Trophoblast cell (in vitro differentiated cells and primary cell): ENCODE results near the gene ACTN3.

Source experiments
- DNase-seq, 2 donors: peaks; one replicate each; pipeline ENCODE4 v3.0.0-alpha.2; 2016
- H2AFZ ChIP-seq: 2 replicates; pipeline ENCODE4 v1.6.1; 2013; ENCODE audit warnings: low read length, moderate library complexity, mild to moderate bottlenecking; ENCODE audit not compliant: insufficient read depth, poor library complexity
- H2AK5ac ChIP-seq: 2 replicates; pipeline ENCODE4 v1.6.1; 2013; ENCODE audit warnings: mild to moderate bottlenecking, low read length
- H2BK120ac ChIP-seq: 2 replicates; pipeline ENCODE4 v1.6.1; 2013; ENCODE audit warnings: low read length, mild to moderate bottlenecking, moderate library complexity; ENCODE audit not compliant: insufficient read depth, poor library complexity
- H2BK12ac ChIP-seq: 2 replicates; pipeline ENCODE4 v1.6.1; 2013; ENCODE audit warnings: mild to moderate bottlenecking, low read length, moderate library complexity
- H2BK5ac ChIP-seq: 2 replicates; pipeline ENCODE4 v1.6.1; 2013; ENCODE audit warnings: low read length, low read depth, moderate library complexity, mild to moderate bottlenecking; ENCODE audit not compliant: poor library complexity
- H3K14ac ChIP-seq: 2 replicates; pipeline ENCODE4 v1.6.1; 2013; ENCODE audit warnings: mild to moderate bottlenecking, low read length
- H3K18ac ChIP-seq: 2 replicates; pipeline ENCODE4 v1.6.1; 2013; ENCODE audit warnings: mild to moderate bottlenecking, low read length
- H3K23ac ChIP-seq: 2 replicates; pipeline ENCODE4 v1.6.1; 2013; ENCODE audit warnings: low read length
- H3K27ac ChIP-seq: 2 replicates; pipeline ENCODE4 v1.5.1; 2013; ENCODE audit warnings: low read depth, mild to moderate bottlenecking, inconsistent platforms, low read length, moderate library complexity
- H3K27me3 ChIP-seq: 2 replicates; pipeline ENCODE4 v1.6.1; 2013; ENCODE audit warnings: inconsistent platforms, mild to moderate bottlenecking, low read length, moderate library complexity; ENCODE audit not compliant: insufficient read depth
- H3K36me3 ChIP-seq, 2 experiments: 1 replicate in 1 of 2; 2 replicates in 1 of 2; pipeline ENCODE4 v1.6.1; 2013; ENCODE audit warnings: low read length in 2 of 2, mild to moderate bottlenecking in 2 of 2, moderate library complexity in 1 of 2; ENCODE audit not compliant: insufficient read depth in 2 of 2, control insufficient read depth in 1 of 2
- H3K4ac ChIP-seq: 2 replicates; pipeline ENCODE4 v1.6.1; 2013; ENCODE audit warnings: low read depth, mild to moderate bottlenecking, low read length, moderate library complexity
- H3K4me1 ChIP-seq, 2 experiments: 1 replicate in 1 of 2; 2 replicates in 1 of 2; pipeline ENCODE4 v1.6.1; 2013; ENCODE audit warnings: low read length in 2 of 2, mild to moderate bottlenecking in 2 of 2, moderate library complexity in 1 of 2; ENCODE audit not compliant: insufficient read depth in 2 of 2, control insufficient read depth in 1 of 2
- H3K4me2 ChIP-seq: 2 replicates; pipeline ENCODE4 v1.6.1; 2013; ENCODE audit warnings: inconsistent platforms, mild to moderate bottlenecking, low read length, moderate library complexity
- H3K4me3 ChIP-seq: 2 replicates; pipeline ENCODE4 v1.5.1; 2013; ENCODE audit warnings: mild to moderate bottlenecking, low read depth, low read length, inconsistent platforms
- H3K79me1 ChIP-seq: one replicate; pipeline ENCODE4 v1.6.1; 2013; ENCODE audit warnings: low read length
- H3K79me2 ChIP-seq: 2 replicates; pipeline ENCODE4 v1.6.1; 2013; ENCODE audit warnings: low read length, mild to moderate bottlenecking; ENCODE audit not compliant: control insufficient read depth, insufficient read depth, poor library complexity
- H3K9ac ChIP-seq: 2 replicates; pipeline ENCODE4 v1.6.1; 2013; ENCODE audit warnings: mild to moderate bottlenecking, low read length
- H3K9me3 ChIP-seq: 2 replicates; pipeline ENCODE4 v1.6.1; 2013; ENCODE audit warnings: low read depth, mild to moderate bottlenecking, control low read depth, inconsistent platforms, low read length; ENCODE audit not compliant: insufficient read depth
- H4K12ac ChIP-seq: 2 replicates; pipeline ENCODE4 v1.6.1; 2013; ENCODE audit warnings: low read depth, mild to moderate bottlenecking, low read length, moderate library complexity
- H4K8ac ChIP-seq: 2 replicates; pipeline ENCODE4 v1.6.1; 2013; ENCODE audit warnings: low read depth, mild to moderate bottlenecking, low read length, moderate library complexity
- H4K91ac ChIP-seq: one replicate; pipeline ENCODE4 v1.6.1; 2013; ENCODE audit warnings: low read depth, mild to moderate bottlenecking, low read length, moderate library complexity
- WGBS: extraction: QIAGEN DNeasy Blood & Tissue Kit; methylation state at CpG from one replicate; pipeline ENCODE4 v1.1.7; 2013; ENCODE audit warnings: missing lambda C conversion rate; ENCODE audit not compliant: insufficient read length, insufficient coverage; ENCODE audit errors: extremely low coverage; 5-methylcytosine and 5-hydroxymethylcytosine counted together

The ACTN3 gene

GRCh38 chr11:66562275-66562674 is 15.6 kb downstream of the ACTN3 start:
- DNase-seq, result no peak
- Histone ChIP-seq H3K27ac (no peak overlapping the region), H4K91ac (no peak overlapping the region), H3K79me1 (no peaks in the 10 kb centered on the region), H3K18ac (no peak overlapping the region), H3K14ac (no peak overlapping the region), H3K9ac (no peak overlapping the region), H3K4me3 (no peak overlapping the region), H2BK120ac (no peak overlapping the region), H2BK5ac (no peak overlapping the region), H3K36me3 (no peaks in the 10 kb centered on the region), H3K4ac (no peak overlapping the region), H3K4me2 (no peak overlapping the region), H3K9me3 (peaks cover 4% of the 10 kb centered on the region), H4K8ac (no peak overlapping the region), H2AFZ (no peak overlapping the region), H2BK12ac (no peak overlapping the region), H2AK5ac (no peak overlapping the region), H3K4me1 (no peaks in the 10 kb centered on the region), H3K79me2 (no peaks in the 10 kb centered on the region), H3K23ac (no peak overlapping the region), H3K27me3 (no peaks in the 10 kb centered on the region), H4K12ac (no peak overlapping the region)
- WGBS, result no CpG with 5 or more reads among the region's 2 CpGs

- H3K9me3 ChIP-seq, result peaks cover 2% of the 10 kb centered on the region
- no peak overlapping the region for H3K23ac ChIP-seq
- H3K4me2 ChIP-seq, result no peak overlapping the region
- no peak overlapping the region for H4K91ac ChIP-seq
- no peak overlapping the region for H4K8ac ChIP-seq
- no peak overlapping the region for H3K14ac ChIP-seq
- no CpG with 5 or more reads among the region's 20 CpGs for WGBS
- H3K4ac ChIP-seq, result no peak overlapping the region
- no peaks in the 10 kb centered on the region for H3K36me3 ChIP-seq
- no peak overlapping the region for H3K27ac ChIP-seq
- H3K4me1 ChIP-seq, result no peaks in the 10 kb centered on the region
- no peak overlapping the region for H2BK5ac ChIP-seq
- no peak overlapping the region for H3K18ac ChIP-seq
- no peak overlapping the region for H4K12ac ChIP-seq
- H2BK12ac ChIP-seq, result no peak overlapping the region
- H2BK120ac ChIP-seq, result no peak overlapping the region
- H3K4me3 ChIP-seq, result no peak overlapping the region
- H3K27me3 ChIP-seq, result no peaks in the 10 kb centered on the region
- no peak overlapping the region for H2AFZ ChIP-seq
- no peak overlapping the region for H2AK5ac ChIP-seq
- no peak for DNase-seq
- no peak overlapping the region for H3K9ac ChIP-seq
- H3K79me1 ChIP-seq, result no peaks in the 10 kb centered on the region
- H3K79me2 ChIP-seq, result no peaks in the 10 kb centered on the region
These were observed 16.3 kb downstream of the ACTN3 start for GRCh38 chr11:66562907-66563583.

- Histone ChIP-seq H3K4me2 (no peak overlapping the region), H2BK12ac (no peak overlapping the region), H2BK5ac (no peak overlapping the region), H2AFZ (no peak overlapping the region), H3K36me3 (no peaks in the 10 kb centered on the region), H3K4me1 (no peaks in the 10 kb centered on the region), H2AK5ac (no peak overlapping the region), H3K4ac (no peak overlapping the region), H4K12ac (no peak overlapping the region), H3K9ac (no peak overlapping the region), H4K91ac (no peak overlapping the region), H3K79me1 (no peaks in the 10 kb centered on the region), H3K79me2 (no peaks in the 10 kb centered on the region), H3K4me3 (no peak overlapping the region), H3K14ac (no peak overlapping the region), H3K23ac (no peak overlapping the region), H3K18ac (no peak overlapping the region), H3K27me3 (no peaks in the 10 kb centered on the region), H3K9me3 (peaks cover 2% of the 10 kb centered on the region), H3K27ac (no peak overlapping the region), H2BK120ac (no peak overlapping the region), H4K8ac (no peak overlapping the region)
- WGBS, result no CpG with 5 or more reads among the region's 10 CpGs
- no peak for DNase-seq
These were observed 17.1 kb downstream of the ACTN3 start for GRCh38 chr11:66563832-66564231.

GRCh38 chr11:66564538-66564937 is 17.8 kb downstream of the ACTN3 start:
- no peak overlapping the region for H4K12ac ChIP-seq
- no peak overlapping the region for H3K18ac ChIP-seq
- whole genome bisulfite sequencing, result no CpG with 5 or more reads among the region's 14 CpGs
- H3K79me2 ChIP-seq, result no peaks in the 10 kb centered on the region
- no peak overlapping the region for H2AFZ ChIP-seq
- H2BK120ac ChIP-seq, result no peak overlapping the region
- no peak overlapping the region for H3K4me3 ChIP-seq
- H2BK12ac ChIP-seq, result no peak overlapping the region
- no peak overlapping the region for H4K8ac ChIP-seq
- no peak overlapping the region for H3K14ac ChIP-seq
- no peaks in the 10 kb centered on the region for H3K36me3 ChIP-seq
- no peak overlapping the region for H3K9ac ChIP-seq
- H2AK5ac ChIP-seq, result no peak overlapping the region
- no peak overlapping the region for H3K23ac ChIP-seq
- H3K4ac ChIP-seq, result no peak overlapping the region
- no peak for DNase-seq
- H3K9me3 ChIP-seq, result no peaks in the 10 kb centered on the region
- H3K27me3 ChIP-seq, result no peaks in the 10 kb centered on the region
- H3K79me1 ChIP-seq, result no peaks in the 10 kb centered on the region
- H4K91ac ChIP-seq, result no peak overlapping the region
- H3K27ac ChIP-seq, result no peak overlapping the region
- no peaks in the 10 kb centered on the region for H3K4me1 ChIP-seq
- no peak overlapping the region for H3K4me2 ChIP-seq
- H2BK5ac ChIP-seq, result no peak overlapping the region
